Measurements from ENCODE around the gene HACD2.

- TF ChIP-seq, protein P1, sequence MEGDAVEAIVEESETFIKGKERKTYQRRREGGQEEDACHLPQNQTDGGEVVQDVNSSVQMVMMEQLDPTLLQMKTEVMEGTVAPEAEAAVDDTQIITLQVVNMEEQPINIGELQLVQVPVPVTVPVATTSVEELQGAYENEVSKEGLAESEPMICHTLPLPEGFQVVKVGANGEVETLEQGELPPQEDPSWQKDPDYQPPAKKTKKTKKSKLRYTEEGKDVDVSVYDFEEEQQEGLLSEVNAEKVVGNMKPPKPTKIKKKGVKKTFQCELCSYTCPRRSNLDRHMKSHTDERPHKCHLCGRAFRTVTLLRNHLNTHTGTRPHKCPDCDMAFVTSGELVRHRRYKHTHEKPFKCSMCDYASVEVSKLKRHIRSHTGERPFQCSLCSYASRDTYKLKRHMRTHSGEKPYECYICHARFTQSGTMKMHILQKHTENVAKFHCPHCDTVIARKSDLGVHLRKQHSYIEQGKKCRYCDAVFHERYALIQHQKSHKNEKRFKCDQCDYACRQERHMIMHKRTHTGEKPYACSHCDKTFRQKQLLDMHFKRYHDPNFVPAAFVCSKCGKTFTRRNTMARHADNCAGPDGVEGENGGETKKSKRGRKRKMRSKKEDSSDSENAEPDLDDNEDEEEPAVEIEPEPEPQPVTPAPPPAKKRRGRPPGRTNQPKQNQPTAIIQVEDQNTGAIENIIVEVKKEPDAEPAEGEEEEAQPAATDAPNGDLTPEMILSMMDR (IDR thresholded peaks at IDR 0.05; ENCODE audit: insufficient read depth, low read depth, low read length) = no peak
- no peak for TF ChIP-seq EZH2 (IDR thresholded peaks at IDR 0.05; ENCODE audit: insufficient read depth, low read length)
Measured at GRCh38 chr3:123481071-123481470, 103.8 kb downstream of the HACD2 start.
